ENCODE measurements around the gene GNA14.

GNA14 gene

GRCh38 chr9:77488439-77489126 lies 159.5 kb downstream of the GNA14 start:
- in situ Hi-C loops (cut with MboI; ENCODE audit: low pct_unique_long_range_greater_than_20kb, low sequenced_read_pairs, unreplicated experiment): loop anchor here (25.0 kb wide), 1 partner anchor 326 kb away; no protein-coding TSS in a partner anchor
- TF ChIP-seq CTCF (IDR thresholded peaks at IDR 0.05; ENCODE audit: extremely low read depth, insufficient read depth, missing control alignments): peak; percentile 45
- peak; percentile 32 for DNase-seq (ENCODE audit: low spot score)

GRCh38 chr9:77486968-77487367 lies 161.2 kb downstream of the GNA14 start:
- no peak for TF ChIP-seq CTCF (IDR thresholded peaks at IDR 0.05; ENCODE audit: extremely low read depth, insufficient read depth, missing control alignments)
- in situ Hi-C loops (cut with MboI; ENCODE audit: low pct_unique_long_range_greater_than_20kb, low sequenced_read_pairs, unreplicated experiment): loop anchor here (25.0 kb wide), 1 partner anchor 325 kb away; no protein-coding TSS in a partner anchor
- DNase-seq (ENCODE audit: low spot score): no peak

- TF ChIP-seq CTCF (IDR thresholded peaks at IDR 0.05; ENCODE audit: extremely low read depth, insufficient read depth, missing control alignments): no peak
- in situ Hi-C loops (cut with MboI; ENCODE audit: low pct_unique_long_range_greater_than_20kb, low sequenced_read_pairs, unreplicated experiment): loop anchor here (25.0 kb wide), 1 partner anchor 324 kb away; no protein-coding TSS in a partner anchor
These were observed 161.7 kb downstream of the GNA14 start for GRCh38 chr9:77486463-77486862.

GRCh38 chr9:77475641-77476473 lies 172.3 kb downstream of the GNA14 start:
- in situ Hi-C loops (cut with MboI; ENCODE audit: low pct_unique_long_range_greater_than_20kb, low sequenced_read_pairs, unreplicated experiment): loop anchor here (25.0 kb wide), 1 partner anchor 314 kb away; no protein-coding TSS in a partner anchor
- no peak for TF ChIP-seq CTCF (IDR thresholded peaks at IDR 0.05; ENCODE audit: extremely low read depth, insufficient read depth, missing control alignments)
- peak; percentile 45 for DNase-seq (ENCODE audit: low spot score)

More at GRCh38 chr9:77486463-77486862, 161.7 kb downstream of the GNA14 start:
- no peak for DNase-seq (ENCODE audit: low spot score)

GRCh38 chr9:77474936-77475335 lies 173.2 kb downstream of the GNA14 start:
- no peak for DNase-seq (ENCODE audit: low spot score)
- in situ Hi-C loops (cut with MboI; ENCODE audit: low pct_unique_long_range_greater_than_20kb, low sequenced_read_pairs, unreplicated experiment): loop anchor here (25.0 kb wide), 2 partner anchors 262 to 313 kb away; no protein-coding TSS in a partner anchor
- no peak for TF ChIP-seq CTCF (IDR thresholded peaks at IDR 0.05; ENCODE audit: extremely low read depth, insufficient read depth, missing control alignments)

GRCh38 chr9:77472646-77473045 lies 175.5 kb downstream of the GNA14 start:
- DNase-seq (ENCODE audit: low spot score): no peak
- TF ChIP-seq CTCF (IDR thresholded peaks at IDR 0.05; ENCODE audit: extremely low read depth, insufficient read depth, missing control alignments): no peak
- in situ Hi-C loops (cut with MboI; ENCODE audit: low pct_unique_long_range_greater_than_20kb, low sequenced_read_pairs, unreplicated experiment): loop anchor here (25.0 kb wide), 1 partner anchor 265 kb away; no protein-coding TSS in a partner anchor
